K562 (cell line): Measurements from ENCODE around the gene TRNP1. TPM values are rescaled to one million over a fixed set of nuclear protein-coding genes. Genes with fewer than 3 reads are reported as not detected.

ENCODE experiments used
- ATAC-seq: fragments of 200-7000 bp; cut with Tn5 transposase; 3 replicates; pipeline ENCODE4 v1.9.1; 2020; ENCODE audit warnings: moderate library complexity
- BruUV-seq: library from RNA; stranded (reverse); fragments of 400-500 nt; replicated peaks from 2 replicates; lab custom pipeline; 2021; lab: Mats Ljungman, UMichigan
- CTCF ChIA-PET: fragments of 300-600 bp; formaldehyde crosslinking; extraction: SDS; loops from one replicate; lab custom pipeline; 2021; ENCODE audit warnings: low intra/inter-chr PET ratio; lab: Yijun Ruan, JAX
- POLR2A ChIA-PET: fragments of 300-600, 350-650 bp; sonication (Branson Sonifier 250); formaldehyde crosslinking; extraction: SDS; loops from one replicate; lab custom pipeline; 2021; ENCODE audit warnings: antibody characterized with exemption, inconsistent platforms; lab: Yijun Ruan, JAX
- DNase-seq, 4 experiments: peaks; one replicate each; pipeline versions ENCODE4 v3.0.0 to v3.0.0-alpha.2; 2011 to 2018; ENCODE audit warnings: low spot score in 3 of 4, mixed read lengths in 3 of 4; ENCODE audit errors: extremely low read depth in 1 of 4
- FAIRE-seq: peaks from 2 replicates; lab custom pipeline; 2011; peaks lifted over from hg19 to GRCh38; lab: Jason Lieb, UNC
- H2AFZ ChIP-seq: 2 replicates; pipeline ENCODE4 v1.6.0; 2011; ENCODE audit warnings: low read depth, low read length, control low read depth, inconsistent platforms
- H3K27ac ChIP-seq: fragments of 200-600 bp; 3 replicates; pipeline ENCODE4 v1.8.0; 2011; ENCODE audit warnings: low read depth, mild to moderate bottlenecking, control low read depth, inconsistent platforms, low read length, moderate library complexity, mixed read lengths; ENCODE audit errors: extremely low read depth
- H3K27me3 ChIP-seq, 2 experiments: fragments of 300-600 bp in 1 of 2; 2 replicates in 1 of 2; 3 replicates in 1 of 2; pipeline versions ENCODE4 v1.6.0 to v1.8.0; 2011; ENCODE audit warnings: inconsistent platforms in 2 of 2, low read length in 2 of 2, mild to moderate bottlenecking in 1 of 2, mixed read lengths in 1 of 2, moderate library complexity in 1 of 2; ENCODE audit not compliant: control insufficient read depth in 2 of 2, insufficient read depth in 2 of 2
- H3K36me3 ChIP-seq: fragments of 300-600 bp; 3 replicates; pipeline ENCODE4 v1.8.0; 2011; ENCODE audit warnings: mild to moderate bottlenecking, low read length, inconsistent platforms; ENCODE audit not compliant: control insufficient read depth, insufficient read depth
- H3K4me1 ChIP-seq, 2 experiments: fragments of 200-600 bp in 1 of 2; replicated peaks in 1 of 2; 2 replicates in 1 of 2; 3 replicates in 1 of 2; pipeline versions ENCODE4 v1.5.1 to v1.8.0; 2011; ENCODE audit warnings: inconsistent platforms in 2 of 2, low read length in 2 of 2, mild to moderate bottlenecking in 1 of 2, mixed read lengths in 1 of 2, moderate library complexity in 1 of 2; ENCODE audit not compliant: control insufficient read depth in 2 of 2, insufficient read depth in 2 of 2
- H3K4me2 ChIP-seq: 2 replicates; pipeline ENCODE4 v1.6.1; 2011; ENCODE audit warnings: low read length, control low read depth, inconsistent platforms, mixed read lengths; ENCODE audit not compliant: insufficient read depth
- H3K4me3 ChIP-seq: fragments of 200-600 bp; sonication (generic), shearing (Covaris generic); 2 replicates; pipeline ENCODE4 v1.5.1; 2016; ENCODE audit warnings: control low read depth, inconsistent platforms
- H3K79me2 ChIP-seq: fragments of 200-600 bp; 3 replicates; pipeline ENCODE4 v1.8.0; 2011; ENCODE audit warnings: low read length, inconsistent platforms; ENCODE audit not compliant: control insufficient read depth, insufficient read depth
- H3K9ac ChIP-seq, 2 experiments: 2 replicates each; pipeline versions ENCODE4 v1.6.0 to v1.6.1; 2011; ENCODE audit warnings: low read depth in 2 of 2, low read length in 2 of 2, control low read depth in 1 of 2, inconsistent platforms in 1 of 2, mild to moderate bottlenecking in 1 of 2, mixed read lengths in 1 of 2; ENCODE audit not compliant: insufficient read depth in 1 of 2
- H3K9me1 ChIP-seq: one replicate; pipeline ENCODE4 v1.6.0; 2011; ENCODE audit warnings: inconsistent platforms, mild to moderate bottlenecking, low read length, moderate library complexity; ENCODE audit not compliant: control insufficient read depth, insufficient read depth
- H3K9me3 ChIP-seq: replicated peaks from 2 replicates; pipeline ENCODE4 v1.5.1; 2011; ENCODE audit warnings: low read depth, low read length, inconsistent platforms; ENCODE audit not compliant: control insufficient read depth, insufficient read depth
- H4K20me1 ChIP-seq: replicated peaks from 2 replicates; pipeline ENCODE4 v1.6.1; 2011; ENCODE audit warnings: low read length, inconsistent platforms, mixed read lengths; ENCODE audit not compliant: control insufficient read depth, insufficient read depth
- SMAD4 ChIP-seq: fragments of 250-450 bp; sonication (Bioruptor Pico); conservative IDR thresholded peaks from 2 replicates; pipeline ENCODE4 v1.8.0; 2021; ENCODE audit warnings: inconsistent platforms, mild to moderate bottlenecking, moderate library complexity
- WGBS: fragments of 100-300 bp; shearing (Covaris generic); methylation state at CpG from one replicate; pipeline ENCODE4 v1.1.6; 2016; ENCODE audit warnings: low coverage, mixed read lengths; ENCODE audit not compliant: insufficient coverage; ENCODE audit errors: missing lambda C conversion rate; 5-methylcytosine and 5-hydroxymethylcytosine counted together
- in situ Hi-C: fragments of 300-500 bp; cut with MboI; formaldehyde crosslinking; loops from 4 replicates; pipeline ENCODE4 v1.15.0; 2018; ENCODE audit warnings: inconsistent platforms, mixed read lengths
- intact Hi-C: fragments of 100-400 bp; cut with micrococcal nuclease; formaldehyde crosslinking; loops from 2 replicates; pipeline ENCODE4 v1.14.2; 2022
- polyA plus RNA-seq, 8 experiments: library from polyadenylated mRNA; depleted of rRNA in 4 of 8; stranded (reverse) in 5 of 8; unstranded in 3 of 8; fragments of >200 nt; fragmentation: Nextera tagmentation in 2 of 8; fragmentation: Illumina TruSeq in 1 of 8; extraction: Ambion mirVana in 2 of 8; extraction: Trizol in 1 of 8; gene quantifications; 2 replicates each; pipeline versions ENCODE4 v1.2.1 to v1.2.3, GENCODE V29; 2011 to 2014; ENCODE audit warnings: inconsistent platforms in 1 of 8, missing spikeins in 1 of 8
- total RNA-seq, 7 experiments: library from RNA; depleted of rRNA in 6 of 7; stranded (reverse); fragments of >200 nt in 6 of 7; fragmentation: Illumina TruSeq in 2 of 7; extraction: Trizol in 2 of 7; gene quantifications; 2 replicates each; pipeline versions ENCODE4 v1.2.1 to v1.2.3, GENCODE V29; 2011 to 2021; ENCODE audit warnings: low replicate concordance in 1 of 7
- TF ChIP-seq, protein P1 (sequence below): fragments of 250-450 bp; sonication (Bioruptor Pico); IDR thresholded peaks from 2 replicates; pipeline ENCODE4 v1.5.0; 2020; ENCODE audit warnings: mild to moderate bottlenecking
- TF ChIP-seq, protein P2 (sequence below), 2 experiments: fragments of 450-650 bp in 1 of 2; sonication (generic) in 1 of 2; formaldehyde crosslinking; conservative IDR thresholded peaks; 2 replicates each; pipeline versions ENCODE4 v1.4.0 to v1.8.1; 2020 to 2022; ENCODE audit warnings: mild to moderate bottlenecking in 1 of 2, missing genetic modification reagents in 1 of 2
- TF ChIP-seq, protein P3 (sequence below): sonication (generic); formaldehyde crosslinking; IDR thresholded peaks from 2 replicates; pipeline ENCODE4 v1.8.0; 2022; ENCODE audit warnings: missing genetic modification reagents, mild to moderate bottlenecking, moderate library complexity, borderline replicate concordance

TRNP1 gene
- total and polyA plus RNA-seq, 9 of the 15 experiments (the other 6 are each of a cell fraction or from before 2014, with no cell fraction given) = 0.03 to 1.3 (median 0.95) TPM

DNA sequence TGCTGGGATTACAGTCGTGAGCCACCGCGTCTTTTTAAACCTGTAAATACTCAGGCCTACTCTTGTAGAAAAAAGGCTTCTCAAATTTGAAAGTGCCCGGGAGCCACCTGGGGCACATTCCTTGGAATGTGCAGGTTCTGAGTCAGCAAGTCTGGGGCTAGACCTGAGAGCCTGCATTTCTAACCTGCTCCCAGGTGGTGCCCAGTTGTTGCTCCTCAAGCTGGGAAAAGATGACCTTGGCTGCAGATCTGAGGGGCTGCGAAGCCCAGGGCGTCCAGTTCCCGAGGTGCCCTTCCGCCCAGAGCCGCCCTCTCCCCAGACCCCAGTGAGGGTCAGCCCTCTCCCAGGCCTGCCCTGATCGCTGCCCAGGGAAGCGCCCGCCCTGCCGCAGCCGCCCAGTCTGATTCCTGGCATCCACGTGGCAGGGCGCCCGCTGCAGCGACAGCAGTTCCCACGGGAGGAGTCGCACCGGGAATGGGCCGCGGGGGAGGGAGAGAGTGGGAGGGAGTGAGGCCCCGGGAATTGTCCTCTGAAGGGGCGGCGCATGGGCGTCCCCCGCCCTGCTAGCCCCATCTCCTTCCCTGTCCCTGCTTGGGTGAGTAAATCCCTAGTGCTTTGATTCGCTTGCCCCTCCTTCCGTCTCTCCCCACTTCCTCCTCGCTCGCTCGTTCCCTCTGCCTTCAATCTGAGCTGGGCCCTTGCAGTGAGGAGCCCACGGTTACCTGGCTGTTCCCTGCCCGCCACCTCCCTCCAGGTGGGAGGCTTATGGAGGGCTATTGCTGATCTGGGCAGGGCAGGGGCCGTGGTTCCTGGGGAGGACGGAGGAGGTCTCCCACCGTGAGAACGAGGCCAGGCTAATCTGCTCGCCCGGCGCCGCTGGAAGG lies 38.0 kb downstream of the TRNP1 start:
- ATAC-seq = no peak
- no TSS peak for BruUV-seq
- no peak overlapping the region for H3K27ac ChIP-seq
- no peak overlapping the region for H3K4me3 ChIP-seq
- no peak overlapping the region for H2AFZ ChIP-seq
- CTCF ChIA-PET = no interaction called here
- no peaks in the 10 kb centered on the region for H3K79me2 ChIP-seq
- POLR2A ChIA-PET = no interaction called here
- no peak overlapping the region for H3K4me2 ChIP-seq
- peak in 1 of 4 experiments; percentile 23 for DNase-seq
- H3K9ac ChIP-seq = peak overlapping the region in 1 of 2 experiments; percentile 43; a peak in 1 of 4 replicates
- in situ Hi-C loops = no loop called here
- peaks cover 14 to 25% of the 10 kb centered on the region in 2 experiments for H3K4me1 ChIP-seq
- 81% methylated on average over 33 of the region's 43 CpGs for WGBS
- H3K27me3 ChIP-seq = no peaks in the 10 kb centered on the region
- intact Hi-C loops = no loop called here
- 0 out of 2 replicates have a peak, but pooled peaks cover 2% of the 10 kb centered on the region for H3K9me3 ChIP-seq
- no peaks in the 10 kb centered on the region for H3K36me3 ChIP-seq
- FAIRE-seq = no peak
- no peaks in the 10 kb centered on the region for H3K9me1 ChIP-seq
- no peaks in the 10 kb centered on the region for H4K20me1 ChIP-seq
- no peak for TF ChIP-seq SMAD4
- TF ChIP-seq, protein P1, sequence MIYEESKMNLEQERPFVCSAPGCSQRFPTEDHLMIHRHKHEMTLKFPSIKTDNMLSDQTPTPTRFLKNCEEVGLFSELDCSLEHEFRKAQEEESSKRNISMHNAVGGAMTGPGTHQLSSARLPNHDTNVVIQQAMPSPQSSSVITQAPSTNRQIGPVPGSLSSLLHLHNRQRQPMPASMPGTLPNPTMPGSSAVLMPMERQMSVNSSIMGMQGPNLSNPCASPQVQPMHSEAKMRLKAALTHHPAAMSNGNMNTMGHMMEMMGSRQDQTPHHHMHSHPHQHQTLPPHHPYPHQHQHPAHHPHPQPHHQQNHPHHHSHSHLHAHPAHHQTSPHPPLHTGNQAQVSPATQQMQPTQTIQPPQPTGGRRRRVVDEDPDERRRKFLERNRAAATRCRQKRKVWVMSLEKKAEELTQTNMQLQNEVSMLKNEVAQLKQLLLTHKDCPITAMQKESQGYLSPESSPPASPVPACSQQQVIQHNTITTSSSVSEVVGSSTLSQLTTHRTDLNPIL = no peak
- TF ChIP-seq, protein P2, sequence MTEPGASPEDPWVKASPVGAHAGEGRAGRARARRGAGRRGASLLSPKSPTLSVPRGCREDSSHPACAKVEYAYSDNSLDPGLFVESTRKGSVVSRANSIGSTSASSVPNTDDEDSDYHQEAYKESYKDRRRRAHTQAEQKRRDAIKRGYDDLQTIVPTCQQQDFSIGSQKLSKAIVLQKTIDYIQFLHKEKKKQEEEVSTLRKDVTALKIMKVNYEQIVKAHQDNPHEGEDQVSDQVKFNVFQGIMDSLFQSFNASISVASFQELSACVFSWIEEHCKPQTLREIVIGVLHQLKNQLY (CRISPR knock-in tag; conservative IDR thresholded peaks at IDR 0.05) = no peak
- TF ChIP-seq, protein P3, sequence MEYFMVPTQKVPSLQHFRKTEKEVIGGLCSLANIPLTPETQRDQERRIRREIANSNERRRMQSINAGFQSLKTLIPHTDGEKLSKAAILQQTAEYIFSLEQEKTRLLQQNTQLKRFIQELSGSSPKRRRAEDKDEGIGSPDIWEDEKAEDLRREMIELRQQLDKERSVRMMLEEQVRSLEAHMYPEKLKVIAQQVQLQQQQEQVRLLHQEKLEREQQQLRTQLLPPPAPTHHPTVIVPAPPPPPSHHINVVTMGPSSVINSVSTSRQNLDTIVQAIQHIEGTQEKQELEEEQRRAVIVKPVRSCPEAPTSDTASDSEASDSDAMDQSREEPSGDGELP (CRISPR knock-in tag) = peak; percentile 22; the same call in 1 of the 2 replicates
